ELR (cell line): Measurements from ENCODE around the gene MT1G.
"Not testable (repeated sequence)": the region's sequence is repeated elsewhere in the genome, so short reads cannot be mapped to it uniquely, and the experiment has no call there.

Source experiments
- DNase-seq: peaks from one replicate; pipeline ENCODE4 v3.0.0-alpha.2; 2015; ENCODE audit warnings: low read depth

MT1G gene

DNA sequence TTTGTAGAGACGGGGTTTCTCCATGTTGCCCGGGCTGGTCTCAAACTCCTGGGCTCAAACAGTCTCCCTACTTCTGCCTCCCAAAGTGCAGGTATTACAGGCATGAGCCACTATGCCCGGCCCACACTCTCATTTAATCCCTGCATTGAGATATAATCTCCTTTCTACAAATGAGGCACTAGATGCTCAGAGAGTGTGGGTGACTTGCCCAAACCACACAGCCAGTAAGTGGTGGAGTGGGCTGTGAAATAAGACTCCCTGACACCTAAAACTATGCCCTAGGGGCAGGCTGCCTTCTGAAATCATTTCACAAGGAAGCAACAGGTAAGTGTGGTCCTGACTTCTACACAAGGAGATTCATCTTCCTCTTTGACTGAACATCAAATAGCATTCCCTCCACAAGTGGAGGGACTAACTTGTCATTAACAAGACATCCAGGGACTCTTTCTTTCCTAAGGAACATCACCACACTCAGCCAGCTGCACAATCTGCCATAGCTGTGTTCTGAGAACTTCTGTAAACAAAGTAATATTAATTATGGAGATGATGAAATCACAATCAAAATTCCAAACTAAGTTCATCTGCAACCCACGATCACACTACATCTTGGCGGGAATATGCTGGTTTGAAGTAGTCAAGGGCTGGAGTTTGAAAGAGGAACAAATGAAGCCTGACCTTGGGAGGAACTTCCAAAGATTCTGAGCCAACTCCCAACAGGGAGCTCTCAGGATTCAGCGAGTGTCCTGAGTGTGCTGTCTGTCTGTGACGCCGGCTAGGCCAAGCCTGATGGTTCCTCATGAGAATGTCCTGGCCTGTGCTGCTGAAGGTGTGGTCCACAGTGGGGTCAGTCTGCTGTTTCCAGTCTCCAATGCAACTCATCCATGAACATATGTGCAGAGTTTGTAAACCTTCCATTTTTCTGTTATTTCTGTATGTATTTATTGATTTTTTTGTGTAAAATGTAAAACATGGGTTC, 2.3 kb downstream of the MT1G start:
- DNase-seq, result not testable (repeated sequence)

DNA sequence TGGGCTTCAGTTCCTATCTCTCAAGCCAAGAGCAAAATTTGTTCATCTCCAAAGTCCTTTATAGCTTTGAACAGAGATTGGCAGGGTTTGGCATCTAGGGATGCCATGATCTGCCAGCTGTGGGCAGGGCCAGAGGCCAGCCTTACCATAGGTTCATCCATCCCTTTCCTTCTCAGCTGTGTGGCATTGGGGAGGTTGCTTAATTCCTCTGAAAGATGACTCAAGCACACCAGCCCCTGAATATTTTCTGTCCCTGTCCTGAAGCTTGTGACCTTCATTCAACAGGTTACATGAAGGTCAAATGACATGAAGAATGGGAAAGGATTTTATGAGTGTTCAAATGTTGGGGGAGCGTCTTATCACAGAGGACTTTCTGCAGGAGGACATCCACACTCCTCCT, 3.4 kb downstream of the MT1G start:
- no peak for DNase-seq

DNA sequence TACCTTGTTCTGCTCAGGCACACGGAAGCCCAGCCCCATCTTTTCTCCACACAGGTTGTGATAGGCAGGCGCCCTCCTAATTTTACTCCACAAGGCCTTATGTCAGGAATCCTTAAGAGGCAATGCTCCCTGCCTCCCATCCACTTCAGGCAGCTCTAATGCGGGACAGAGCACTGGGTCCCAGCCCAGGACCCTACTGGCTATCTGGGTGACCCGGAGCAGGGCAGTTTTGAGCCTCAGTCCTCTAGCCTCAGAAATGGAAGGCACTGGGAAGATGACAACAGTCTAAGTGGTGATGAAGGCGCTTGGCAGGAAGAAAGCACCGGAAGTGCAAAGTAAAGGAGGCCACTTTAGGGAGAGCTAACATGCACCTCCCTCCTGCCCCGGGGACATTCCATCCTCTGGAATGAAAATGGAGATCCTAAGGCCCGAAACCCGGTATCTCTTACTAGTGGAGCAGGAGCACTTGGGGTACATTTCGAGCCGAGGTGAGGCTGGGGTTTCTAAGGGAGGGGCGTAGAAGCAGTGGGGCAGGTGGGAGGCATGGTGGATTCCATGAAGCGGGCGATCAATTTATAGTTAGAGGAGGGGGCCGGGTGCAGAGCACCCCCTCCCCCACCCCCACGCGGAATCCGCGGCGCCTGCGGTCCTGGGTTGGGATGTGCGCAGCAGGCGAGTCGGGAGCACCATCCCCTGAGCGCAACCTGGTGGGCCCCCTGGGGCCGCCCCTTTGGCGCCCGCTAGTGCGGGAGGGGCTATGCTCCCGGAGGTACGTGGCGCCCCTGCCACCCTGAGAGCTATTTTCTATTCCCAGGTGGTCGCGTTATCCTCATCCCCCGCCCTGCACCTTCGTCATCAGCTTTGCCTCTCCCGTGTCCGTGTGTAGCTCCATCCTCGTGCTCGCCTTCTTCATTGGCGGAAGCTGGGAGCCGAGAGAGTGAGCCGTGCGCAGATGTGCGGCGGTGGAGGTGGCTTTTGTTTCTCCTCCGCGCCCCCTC, 5.2 kb downstream of the MT1G start:
- DNase-seq, result no peak

DNA sequence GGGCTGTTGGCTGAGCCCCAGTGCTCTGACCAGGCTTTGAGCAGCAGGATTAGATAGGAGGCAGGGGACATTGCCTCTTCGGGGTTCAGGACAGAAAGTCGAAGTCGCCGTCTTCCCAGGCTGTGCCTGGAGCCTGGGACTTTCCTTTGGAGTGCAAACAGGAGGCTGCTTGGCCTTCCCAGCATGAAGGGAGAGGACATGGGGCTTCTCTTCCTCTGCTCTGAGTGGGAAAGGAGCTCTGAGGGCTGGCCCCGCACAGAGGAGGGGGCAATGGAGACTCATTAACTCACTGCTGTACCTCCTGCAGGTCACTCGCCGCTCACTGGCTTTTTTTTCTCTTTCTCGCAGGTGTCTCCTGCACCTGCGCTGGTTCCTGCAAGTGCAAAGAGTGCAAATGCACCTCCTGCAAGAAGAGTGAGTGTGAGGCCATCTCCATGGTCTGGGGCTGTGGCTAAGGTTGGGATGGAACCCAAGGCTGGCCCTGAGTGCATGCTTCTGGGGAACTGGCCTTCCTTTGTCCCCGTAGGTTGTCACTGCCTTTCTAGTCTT, 9.5 kb downstream of the MT1G start:
- DNase-seq, result no peak

DNA sequence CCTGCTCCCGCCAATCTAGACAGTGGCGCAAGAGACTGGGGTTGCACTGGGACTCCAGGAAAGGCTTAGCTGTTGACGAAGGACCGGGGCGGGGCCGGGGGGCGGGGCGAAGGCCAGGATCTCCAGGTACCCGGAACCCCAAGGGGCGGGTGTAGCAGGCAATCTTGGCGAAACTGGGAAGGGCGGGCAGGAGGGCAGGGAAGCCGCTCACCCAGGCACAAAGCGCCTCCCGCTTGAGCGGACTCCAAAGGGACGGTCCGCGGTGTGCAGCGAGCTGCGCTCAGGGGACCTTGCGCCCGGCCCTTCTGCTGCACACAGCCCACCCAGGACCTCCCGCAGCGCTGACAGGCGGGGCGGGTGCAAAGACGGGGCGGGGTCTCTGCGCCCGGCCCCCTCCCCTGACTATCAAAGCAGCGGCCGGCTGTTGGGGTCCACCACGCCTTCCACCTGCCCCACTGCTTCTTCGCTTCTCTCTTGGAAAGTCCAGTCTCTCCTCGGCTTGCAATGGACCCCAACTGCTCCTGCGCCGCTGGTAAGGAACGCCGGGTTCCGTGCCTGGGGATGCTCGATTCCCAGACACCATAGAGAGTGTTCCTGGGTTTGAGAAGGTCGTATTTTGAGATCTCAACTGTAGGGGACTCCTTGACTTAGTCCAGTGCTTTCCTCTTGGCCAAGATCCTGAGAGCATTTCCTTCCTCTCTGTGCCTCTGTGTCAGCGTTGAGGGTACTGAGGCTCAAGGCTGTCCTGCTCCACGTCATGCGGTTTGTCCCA, 10.1 kb downstream of the MT1G start, which contains the start of gene MT1F:
Gene MT1F (plus strand): TSS at position 405 of the 772 bp plus-strand sequence. CDS start 100 bp downstream, at position 505.
- DNase-seq, result peak; percentile 56

DNA sequence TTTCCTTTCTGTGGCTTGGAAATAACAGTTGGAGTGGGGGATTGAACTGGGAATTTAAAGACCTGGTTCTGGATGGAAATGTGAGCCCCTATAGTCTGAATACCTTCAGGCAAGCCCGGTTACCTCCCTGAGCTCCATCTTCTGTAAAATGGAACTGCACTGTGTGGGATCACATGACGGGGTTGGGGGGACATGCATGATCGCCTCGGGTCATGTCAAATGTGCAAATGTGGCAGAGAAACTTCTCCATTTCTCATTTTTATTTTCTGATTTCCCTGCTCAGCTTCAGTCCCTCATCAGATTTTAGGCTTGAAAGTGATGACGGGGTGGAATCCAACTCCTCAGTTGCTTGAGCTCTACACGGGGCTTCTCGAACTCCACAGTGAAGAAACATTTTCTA, 14.6 kb downstream of the MT1G start:
- no peak for DNase-seq

DNA sequence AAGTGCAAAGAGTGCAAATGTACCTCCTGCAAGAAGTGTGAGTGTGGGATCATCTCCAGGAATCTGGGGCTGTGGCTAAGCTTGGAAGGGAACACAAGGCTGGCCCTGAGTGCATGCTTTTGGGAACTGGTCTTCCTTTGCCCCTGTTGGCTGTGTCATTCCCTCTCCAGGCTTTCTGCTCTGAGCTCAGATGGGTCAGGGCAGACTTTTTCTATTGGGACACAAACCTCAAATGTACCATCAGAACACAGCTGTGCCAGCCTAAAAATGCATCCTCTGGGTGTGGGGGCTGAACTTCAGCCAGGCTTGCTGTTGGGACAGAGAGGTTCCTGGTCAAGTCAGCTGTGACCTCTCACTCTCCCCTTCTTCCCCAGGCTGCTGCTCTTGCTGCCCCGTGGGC, 15.3 kb downstream of the MT1G start:
- no peak for DNase-seq

DNA sequence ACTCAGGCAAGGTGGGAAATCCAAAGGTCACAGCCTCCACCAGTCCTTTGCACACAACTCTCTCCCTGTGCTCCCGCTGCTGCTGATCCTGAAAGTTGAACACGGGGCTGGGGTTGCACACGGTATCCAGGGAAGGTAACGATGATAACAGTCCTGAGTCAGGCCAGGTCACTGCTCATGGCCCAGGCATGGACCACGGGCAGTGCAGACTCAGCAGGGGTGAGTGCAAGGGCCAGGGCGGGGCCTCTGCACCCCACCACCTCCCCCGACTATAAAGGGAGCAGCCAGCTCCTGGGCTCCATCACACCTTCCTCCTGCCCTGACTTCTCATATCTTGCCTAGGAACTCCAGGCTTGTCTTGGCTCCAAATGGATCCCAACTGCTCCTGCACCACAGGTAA, 16.3 kb downstream of the MT1G start, which contains the start of gene MT1B:
Gene MT1B (plus strand): TSS at position 301 of the 400 bp plus-strand sequence. CDS start 68 bp downstream, at position 369.
- no peak for DNase-seq

DNA sequence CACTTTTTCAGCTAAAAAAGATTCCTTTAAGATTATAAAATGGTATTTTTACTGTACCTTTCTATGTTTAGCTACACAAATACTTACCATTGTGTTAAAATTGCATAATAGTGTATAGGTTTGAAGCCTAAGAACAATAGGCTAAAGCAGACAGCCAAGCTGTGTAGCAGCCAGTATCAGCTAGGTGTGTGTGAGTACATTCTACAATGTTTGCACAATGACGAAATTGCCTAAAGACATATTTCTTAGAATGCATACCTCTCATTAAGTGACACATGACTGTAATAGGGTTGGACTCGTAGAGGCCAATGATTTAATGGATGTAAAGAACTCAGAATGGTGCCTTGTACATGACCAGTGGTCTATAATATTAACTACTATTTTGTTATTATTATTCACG, 18.0 kb downstream of the MT1G start:
- DNase-seq, result no peak

DNA sequence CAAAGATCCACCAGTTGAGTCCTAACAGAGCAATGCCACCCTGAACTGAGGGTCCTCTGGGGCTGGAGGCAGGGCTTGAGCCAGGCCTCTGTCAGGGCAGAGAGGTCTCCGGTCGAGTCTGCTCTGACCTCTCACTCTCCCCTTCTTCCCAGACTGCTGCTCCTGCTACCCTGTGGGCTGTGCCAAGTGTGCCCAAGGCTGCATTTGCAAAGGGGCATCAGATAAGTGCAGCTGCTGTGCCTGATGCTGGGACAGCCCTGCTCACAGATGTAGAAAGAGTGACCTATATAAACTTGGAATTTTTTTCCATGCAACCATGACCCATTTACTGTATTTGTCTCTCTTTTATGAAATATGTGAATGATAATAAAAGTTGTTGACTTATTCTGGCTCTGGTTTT, 18.6 kb downstream of the MT1G start:
- DNase-seq, result no peak

DNA sequence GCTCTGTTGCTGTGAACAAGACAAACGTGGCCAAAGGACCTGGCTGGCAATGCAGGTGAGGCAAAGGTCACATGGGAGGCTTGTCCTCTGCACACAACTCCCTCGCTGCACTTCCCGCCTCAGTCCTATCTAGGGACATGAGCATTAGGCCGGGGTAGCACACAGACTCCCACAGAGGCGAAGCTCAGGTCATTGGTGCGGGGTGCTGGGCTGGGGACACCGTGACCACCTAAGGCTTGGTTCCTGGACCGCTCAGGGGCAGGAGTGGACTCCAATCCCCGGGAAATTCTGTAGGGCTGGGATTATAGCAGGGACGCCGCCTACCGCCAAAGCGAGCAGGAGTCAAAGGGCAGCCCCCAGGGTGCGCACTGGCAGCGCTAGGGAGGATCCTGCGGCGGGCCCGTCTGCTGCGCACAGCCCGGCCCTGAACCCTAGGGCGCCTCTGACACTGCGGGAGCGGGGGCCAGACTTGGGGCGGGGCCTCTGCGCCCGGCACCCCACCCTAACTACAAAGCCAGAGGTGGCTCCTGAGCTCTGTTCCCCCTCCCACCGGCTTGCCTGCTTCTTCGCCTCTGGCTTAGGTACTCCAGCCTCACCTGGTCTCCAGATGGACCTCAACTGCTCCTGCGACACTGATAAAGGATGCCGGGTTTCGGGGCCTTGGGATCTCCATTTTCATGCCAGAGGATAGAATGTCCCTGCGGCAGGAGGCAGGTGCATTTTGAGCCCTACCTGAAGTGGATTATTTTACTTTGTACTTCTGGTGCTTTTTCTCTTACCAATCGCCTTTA, 20.0 kb downstream of the MT1G start:
- DNase-seq, result no peak

DNA sequence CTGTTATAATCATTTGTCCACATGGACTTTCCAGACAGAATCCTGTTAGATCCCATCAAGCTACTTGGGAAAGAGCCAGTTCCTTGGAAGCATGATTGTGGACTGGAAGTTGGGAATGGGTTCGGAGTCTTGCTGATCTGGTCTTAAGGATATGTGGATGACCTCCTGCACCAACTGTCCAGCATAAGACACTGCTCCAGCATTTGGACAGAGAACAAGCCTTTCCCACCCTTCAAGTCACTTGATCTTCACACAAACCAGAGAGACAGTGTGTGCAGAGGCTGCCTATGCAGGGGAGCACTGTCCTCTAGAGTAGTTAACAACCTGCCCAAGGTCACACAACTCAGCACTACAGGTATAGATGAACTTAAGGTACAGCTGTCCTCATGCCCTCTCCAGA, 22.0 kb downstream of the MT1G start:
- no peak for DNase-seq

DNA sequence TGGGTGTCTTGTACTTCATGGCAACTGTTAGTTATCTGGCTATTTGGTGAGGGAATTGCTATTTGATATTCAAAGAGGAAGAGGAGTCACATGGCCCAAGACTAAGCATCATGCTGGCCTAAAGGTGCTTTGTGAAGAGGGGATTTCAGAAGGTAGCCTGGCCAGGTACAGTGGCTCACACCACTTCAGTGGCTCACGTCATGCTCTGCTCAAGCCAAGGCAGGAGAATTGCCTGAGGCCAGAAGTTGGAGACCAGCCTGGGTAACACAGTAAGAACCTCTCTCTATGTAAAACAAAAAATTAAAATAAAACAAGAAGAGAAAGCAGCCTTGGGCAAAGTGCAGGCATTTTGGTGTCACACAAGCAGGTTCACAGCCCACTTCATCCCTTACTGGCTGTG, 22.6 kb downstream of the MT1G start:
- DNase-seq, result no peak

DNA sequence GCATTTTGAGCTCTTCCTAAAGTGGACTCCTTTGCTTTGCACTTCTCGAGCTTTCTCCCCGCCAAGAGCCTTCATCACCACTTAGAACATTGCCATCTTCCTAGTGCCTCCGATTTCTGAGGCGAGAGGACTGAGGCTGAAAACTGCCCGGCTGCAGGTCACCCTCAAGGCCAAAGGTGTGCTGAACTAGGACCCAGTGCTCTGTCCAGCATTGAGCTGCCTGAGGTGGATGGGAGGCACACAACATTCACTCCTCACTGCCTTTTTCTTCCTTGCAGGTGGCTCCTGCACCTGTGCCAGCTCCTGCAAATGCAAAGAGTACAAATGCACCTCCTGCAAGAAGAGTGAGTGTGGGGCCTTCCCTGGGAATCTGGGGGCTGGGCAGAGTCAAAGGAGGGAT, 24.0 kb downstream of the MT1G start:
- DNase-seq, result no peak

DNA sequence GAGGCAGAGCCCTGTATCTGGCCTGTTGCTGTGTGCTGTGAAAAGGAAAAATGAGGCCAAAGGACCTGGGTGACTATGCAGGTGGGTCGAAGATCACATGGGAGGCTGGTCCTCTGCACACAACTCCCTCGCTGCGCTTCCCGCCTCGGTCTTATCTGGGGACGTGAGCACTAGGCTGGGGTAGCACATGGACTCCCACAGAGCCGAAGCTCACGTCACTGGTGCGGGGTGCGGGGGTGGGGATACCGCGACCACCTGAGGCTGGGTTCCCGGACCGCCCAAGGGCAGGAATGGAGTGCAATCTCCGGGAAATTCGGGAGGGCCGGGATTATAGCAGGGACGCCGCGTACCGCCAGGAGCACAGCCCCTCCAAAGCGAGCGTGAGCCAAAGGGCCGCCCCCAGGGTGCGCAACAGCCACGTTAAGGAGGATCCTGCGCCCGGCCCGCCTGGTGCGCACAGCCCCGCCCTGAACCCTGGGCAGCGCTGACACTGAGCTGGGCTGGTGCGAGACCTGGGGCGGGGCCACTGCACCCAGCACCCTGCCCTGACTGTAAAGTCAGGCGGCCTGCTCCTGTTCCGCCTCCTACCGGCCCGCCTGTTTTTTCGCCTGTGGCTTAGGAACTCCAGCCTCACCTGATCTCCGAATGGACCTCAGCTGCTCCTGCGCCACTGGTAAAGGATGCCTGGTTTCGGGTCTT, 24.6 kb downstream of the MT1G start:
- DNase-seq, result peak; percentile 71

DNA sequence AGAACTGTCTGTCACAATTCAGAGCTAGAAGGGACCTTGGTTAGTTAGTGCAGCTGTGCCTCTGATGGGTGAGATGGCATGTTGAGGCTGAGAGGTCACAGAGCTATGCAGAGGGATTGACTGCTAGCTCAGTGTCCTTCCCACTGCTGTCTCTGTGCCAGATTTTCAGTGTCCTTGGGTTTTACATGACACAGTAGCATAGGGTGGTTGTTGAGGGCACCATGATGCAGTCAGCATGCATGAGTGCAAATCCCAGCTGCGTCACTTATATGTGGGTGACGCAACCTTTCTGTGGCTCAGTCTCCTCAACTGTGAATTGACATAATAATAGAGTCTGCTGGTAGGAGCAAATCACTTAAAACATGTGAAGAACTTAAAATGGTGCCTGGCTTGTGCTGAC, 26.7 kb downstream of the MT1G start:
- DNase-seq, result no peak

DNA sequence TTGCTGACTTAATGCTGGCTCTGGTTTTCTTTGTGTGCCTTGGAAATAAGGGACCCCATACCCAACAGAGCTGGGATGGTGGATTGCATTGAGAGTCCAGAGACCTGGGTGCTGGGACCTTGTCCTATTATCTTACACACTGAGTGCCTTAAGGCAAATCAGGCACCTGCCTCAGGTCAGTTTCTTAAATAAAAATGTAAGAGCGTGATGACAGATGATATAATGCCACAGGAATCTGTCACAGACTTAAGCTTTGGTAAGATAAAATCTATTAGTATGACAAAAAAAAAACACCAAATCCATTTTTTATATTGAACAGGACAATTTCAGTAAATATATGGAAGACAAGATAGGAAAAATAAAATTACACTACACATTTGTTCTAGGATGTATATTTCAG, 27.8 kb downstream of the MT1G start:
- no peak for DNase-seq

DNA sequence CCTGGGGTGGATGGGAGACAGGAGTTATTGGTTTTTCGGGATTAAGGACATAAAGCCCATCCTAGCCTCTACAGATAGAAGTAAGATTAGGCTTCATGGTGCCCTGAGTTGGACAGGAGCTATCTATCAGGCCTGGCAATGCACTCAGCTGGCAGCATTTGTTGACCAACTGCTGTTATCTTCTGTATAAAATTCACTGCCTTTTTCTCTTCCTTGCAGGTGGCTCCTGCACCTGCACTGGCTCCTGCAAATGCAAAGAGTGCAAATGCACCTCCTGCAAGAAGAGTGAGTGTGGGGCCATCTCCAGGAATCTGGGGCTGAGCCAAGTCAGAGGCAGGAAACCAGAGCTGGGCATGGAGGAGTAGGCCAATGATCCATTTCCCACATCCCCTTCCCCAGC, 28.8 kb downstream of the MT1G start:
- DNase-seq, result no peak

DNA sequence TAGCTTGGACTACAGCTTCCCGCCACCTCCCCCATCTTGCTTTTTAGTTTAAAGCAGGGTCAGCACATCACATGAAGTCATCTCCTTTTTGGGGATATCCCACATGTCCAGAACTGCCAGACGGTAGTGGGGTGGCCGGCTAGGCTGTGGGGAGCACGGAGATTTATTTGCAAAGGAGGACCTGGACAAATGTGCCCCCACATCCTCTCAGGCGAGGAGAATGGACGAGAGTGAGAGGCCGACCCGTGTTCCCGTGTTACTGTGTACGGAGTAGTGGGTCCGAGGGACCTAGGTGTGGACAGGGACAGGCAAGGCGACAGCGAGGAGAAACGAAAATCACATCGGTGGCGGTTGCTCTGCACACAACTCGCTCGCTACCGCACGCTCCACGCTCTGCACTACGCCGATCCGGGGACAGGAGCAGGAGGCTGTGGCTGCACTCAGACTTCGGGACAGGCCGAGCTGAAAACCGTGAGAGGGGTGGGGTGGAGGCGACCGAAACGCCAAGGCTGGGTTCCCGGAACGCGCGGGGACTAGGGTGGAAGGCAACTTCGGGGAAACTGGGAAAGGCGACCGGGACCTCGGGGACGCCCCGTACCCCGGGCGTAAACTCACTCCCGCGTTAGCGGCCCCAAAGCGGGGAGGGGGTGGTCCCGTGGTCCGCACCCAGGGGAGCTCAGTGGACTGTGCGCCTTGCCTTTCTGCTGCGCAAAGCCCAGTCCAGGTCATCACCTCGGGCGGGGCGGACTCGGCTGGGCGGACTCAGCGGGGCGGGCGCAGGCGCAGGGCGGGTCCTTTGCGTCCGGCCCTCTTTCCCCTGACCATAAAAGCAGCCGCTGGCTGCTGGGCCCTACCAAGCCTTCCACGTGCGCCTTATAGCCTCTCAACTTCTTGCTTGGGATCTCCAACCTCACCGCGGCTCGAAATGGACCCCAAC, 29.8 kb downstream of the MT1G start, which contains the start of gene MT1A:
Gene MT1A (plus strand): TSS at position 853 of the 937 bp plus-strand sequence. CDS start 73 bp downstream, at position 926.
- peak; percentile 45 for DNase-seq
